ENCODE measurements around the gene TYSND1. TPM values are rescaled to one million over a fixed set of nuclear protein-coding genes. Genes with fewer than 3 reads are reported as not detected.
A peak's percentile ranks its signal among the peaks of the same experiment; 100 is the strongest.

TYSND1 gene
- total RNA-seq, 4 donors from 2014 or later = 16.7 to 32.4 (median 21.9) TPM

- Histone ChIP-seq H3K36me3 (peaks cover 0 to 45% (median 2%) of the 10 kb centered on the region in 3 donors), H3K9me3 (no peaks in the 10 kb centered on the region), H3K27ac (peak overlapping the region; percentile 94 to 99 (median 96)), H3K27me3 (no peaks in the 10 kb centered on the region), H3K4me3 (peak overlapping the region; percentile 76 to 95 (median 82)), H3K4me1 (peaks cover 20 to 48% (median 21%) of the 10 kb centered on the region in 3 donors)
- 4% methylated on average over 5 of the region's 28 CpGs; no CpG with 5 or more reads in 1 of the 2 donors for WGBS, 2 donors
- TF ChIP-seq POLR2A (IDR thresholded peaks at IDR 0.05) = no peak
- TF ChIP-seq, protein P1, sequence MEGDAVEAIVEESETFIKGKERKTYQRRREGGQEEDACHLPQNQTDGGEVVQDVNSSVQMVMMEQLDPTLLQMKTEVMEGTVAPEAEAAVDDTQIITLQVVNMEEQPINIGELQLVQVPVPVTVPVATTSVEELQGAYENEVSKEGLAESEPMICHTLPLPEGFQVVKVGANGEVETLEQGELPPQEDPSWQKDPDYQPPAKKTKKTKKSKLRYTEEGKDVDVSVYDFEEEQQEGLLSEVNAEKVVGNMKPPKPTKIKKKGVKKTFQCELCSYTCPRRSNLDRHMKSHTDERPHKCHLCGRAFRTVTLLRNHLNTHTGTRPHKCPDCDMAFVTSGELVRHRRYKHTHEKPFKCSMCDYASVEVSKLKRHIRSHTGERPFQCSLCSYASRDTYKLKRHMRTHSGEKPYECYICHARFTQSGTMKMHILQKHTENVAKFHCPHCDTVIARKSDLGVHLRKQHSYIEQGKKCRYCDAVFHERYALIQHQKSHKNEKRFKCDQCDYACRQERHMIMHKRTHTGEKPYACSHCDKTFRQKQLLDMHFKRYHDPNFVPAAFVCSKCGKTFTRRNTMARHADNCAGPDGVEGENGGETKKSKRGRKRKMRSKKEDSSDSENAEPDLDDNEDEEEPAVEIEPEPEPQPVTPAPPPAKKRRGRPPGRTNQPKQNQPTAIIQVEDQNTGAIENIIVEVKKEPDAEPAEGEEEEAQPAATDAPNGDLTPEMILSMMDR (IDR thresholded peaks at IDR 0.05) = no peak
- DNase-seq = no peak
- intact Hi-C loops (cut with DNase I) = no loop called here
Observed at GRCh38 chr10:70145166-70145665, 1.3 kb downstream of the TYSND1 start.

- TF ChIP-seq, protein P1 (IDR thresholded peaks at IDR 0.05) = no peak
- no peak for TF ChIP-seq POLR2A (IDR thresholded peaks at IDR 0.05)
- H3K4me3 ChIP-seq = peak overlapping the region; percentile 76 to 95 (median 82)
- H3K4me1 ChIP-seq = peaks cover 20 to 55% (median 24%) of the 10 kb centered on the region in 3 donors
- H3K36me3 ChIP-seq = peaks cover 0 to 45% (median 0%) of the 10 kb centered on the region in 3 donors
- H3K9me3 ChIP-seq = no peaks in the 10 kb centered on the region
- H3K27ac ChIP-seq = peak overlapping the region; percentile 94 to 99 (median 96)
- no peak for DNase-seq
- WGBS, 2 donors = 61 to 77% methylated on average over 15 to 16 of the region's 18 CpGs
- no peaks in the 10 kb centered on the region for H3K27me3 ChIP-seq
- intact Hi-C loops (cut with DNase I) = no loop called here
Observed at GRCh38 chr10:70144372-70145110, 2.0 kb downstream of the TYSND1 start.

DNA sequence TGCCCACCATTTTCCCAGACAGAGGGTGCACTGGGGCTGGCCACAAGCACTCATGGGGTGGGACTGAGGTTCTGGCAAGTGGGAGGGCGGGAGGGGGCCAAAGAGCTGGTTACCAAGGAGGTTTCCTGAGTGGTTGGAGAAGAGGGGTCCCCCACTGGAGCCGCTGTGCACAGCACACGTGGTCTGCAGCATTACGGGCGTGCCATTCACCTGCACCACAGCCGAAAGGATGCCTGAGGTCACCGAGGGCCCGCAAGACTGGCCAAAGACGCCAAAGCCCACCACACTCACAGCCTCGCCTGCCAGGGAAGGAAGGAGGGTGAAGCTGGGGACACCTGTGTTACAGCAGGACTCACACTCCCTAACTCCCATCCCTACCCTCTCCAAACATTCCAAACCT is 3.9 kb downstream of the TYSND1 start:
- Histone ChIP-seq H3K4me1 (peaks cover 31 to 72% (median 33%) of the 10 kb centered on the region in 3 donors), H3K9me3 (no peaks in the 10 kb centered on the region), H3K27ac (no peak overlapping the region), H3K36me3 (peaks cover 0 to 37% (median 0%) of the 10 kb centered on the region in 3 donors), H3K4me3 (no peak overlapping the region), H3K27me3 (no peaks in the 10 kb centered on the region)
- TF ChIP-seq, protein P1 (IDR thresholded peaks at IDR 0.05) = no peak
- TF ChIP-seq POLR2A (IDR thresholded peaks at IDR 0.05) = no peak
- no peak for DNase-seq
- intact Hi-C loops (cut with DNase I) = no loop called here
- WGBS, 2 donors = 90 to 93% methylated on average over 3 to 9 of the region's 10 CpGs

- Histone ChIP-seq H3K27me3 (no peaks in the 10 kb centered on the region), H3K27ac (peak overlapping the region in 2 of 4 donors; percentile 77 to 85), H3K4me3 (no peak overlapping the region), H3K9me3 (no peaks in the 10 kb centered on the region), H3K36me3 (peaks cover 0 to 37% (median 0%) of the 10 kb centered on the region in 3 donors), H3K4me1 (peaks cover 25 to 66% (median 25%) of the 10 kb centered on the region in 3 donors)
- no peak for DNase-seq
- TF ChIP-seq POLR2A (IDR thresholded peaks at IDR 0.05) = no peak
- TF ChIP-seq, protein P1 (IDR thresholded peaks at IDR 0.05) = no peak
- WGBS, 2 donors = 79 to 86% methylated on average over 5 of the region's 5 CpGs
- intact Hi-C loops (cut with DNase I) = no loop called here
Observed at GRCh38 chr10:70140297-70140696, 6.2 kb downstream of the TYSND1 start.

DNA sequence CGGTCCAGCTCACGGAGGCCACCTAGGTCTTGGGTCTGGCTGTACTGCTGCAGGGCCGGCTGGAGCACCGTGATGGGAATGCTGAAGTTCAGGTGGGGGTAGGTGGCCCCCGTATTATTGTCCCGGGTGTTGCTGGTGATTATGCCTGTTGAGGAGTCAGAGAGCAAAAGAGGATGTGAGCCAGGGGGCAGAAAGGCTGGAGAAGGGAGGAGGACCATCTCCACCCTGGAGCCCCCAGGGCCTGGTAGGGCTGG is 6.6 kb downstream of the TYSND1 start:
- Histone ChIP-seq H3K9me3 (no peaks in the 10 kb centered on the region), H3K4me1 (peaks cover 21 to 66% (median 21%) of the 10 kb centered on the region in 3 donors), H3K36me3 (peaks cover 0 to 37% (median 0%) of the 10 kb centered on the region in 3 donors), H3K27ac (peak overlapping the region in 3 of 4 donors; percentile 77 to 92 (median 85)), H3K27me3 (no peaks in the 10 kb centered on the region), H3K4me3 (no peak overlapping the region)
- intact Hi-C loops (cut with DNase I) = no loop called here
- DNase-seq = no peak
- WGBS, 2 donors = 72 to 79% methylated on average over 2 to 5 of the region's 6 CpGs
- TF ChIP-seq, protein P1 (IDR thresholded peaks at IDR 0.05) = no peak
- no peak for TF ChIP-seq POLR2A (IDR thresholded peaks at IDR 0.05)

Measured in esophagus squamous epithelium (tissue), 5 donors.